HG02623 (cell line): ENCODE measurements around the gene CAMKMT.
A peak's percentile ranks its signal among the peaks of the same experiment; 100 is the strongest.
"Not testable (repeated sequence)": the region's sequence is repeated elsewhere in the genome, so short reads cannot be mapped to it uniquely, and the experiment has no call there.

Experiments used
- ATAC-seq: cut with Tn5 transposase; IDR thresholded peaks from one replicate; pipeline ENCODE4 v1.9.1; 2021; ENCODE audit warnings: moderate library complexity; ENCODE audit not compliant: unreplicated experiment

Gene CAMKMT

GRCh38 chr2:44360749-44361329 is 908 bp upstream of the CAMKMT start:
- peak; percentile 13 for ATAC-seq

GRCh38 chr2:44362207-44363015 is 664 bp downstream of the CAMKMT start:
- ATAC-seq = peak; percentile 7

- ATAC-seq = no peak
Measured at GRCh38 chr2:44364604-44365003, 2.9 kb downstream of the CAMKMT start.

- ATAC-seq = no peak
Measured at GRCh38 chr2:44367591-44367990, 5.8 kb downstream of the CAMKMT start.

- ATAC-seq = no peak
Measured at GRCh38 chr2:44369392-44369791, 7.6 kb downstream of the CAMKMT start.

- ATAC-seq = no peak
Measured at GRCh38 chr2:44371445-44371844, 9.7 kb downstream of the CAMKMT start.

- no peak for ATAC-seq
Measured at GRCh38 chr2:44372246-44372645, 10.5 kb downstream of the CAMKMT start.

GRCh38 chr2:44377486-44377885 is 15.7 kb downstream of the CAMKMT start:
- no peak for ATAC-seq

- not testable (repeated sequence) for ATAC-seq
Measured at GRCh38 chr2:44385226-44385625, 23.5 kb downstream of the CAMKMT start.

- no peak for ATAC-seq
Measured at GRCh38 chr2:44388877-44389276, 27.1 kb downstream of the CAMKMT start.

- no peak for ATAC-seq
Measured at GRCh38 chr2:44389895-44390294, 28.1 kb downstream of the CAMKMT start.

GRCh38 chr2:44392338-44392943 is 30.7 kb downstream of the CAMKMT start:
- no peak for ATAC-seq

GRCh38 chr2:44397447-44398175 is 35.9 kb downstream of the CAMKMT start:
- no peak for ATAC-seq

- ATAC-seq = no peak
Measured at GRCh38 chr2:44398243-44398897, 36.6 kb downstream of the CAMKMT start.

- no peak for ATAC-seq
Measured at GRCh38 chr2:44420725-44421124, 59.0 kb downstream of the CAMKMT start.

GRCh38 chr2:44424211-44424610 is 62.5 kb downstream of the CAMKMT start:
- ATAC-seq = no peak

- ATAC-seq = no peak
Measured at GRCh38 chr2:44429034-44429433, 67.3 kb downstream of the CAMKMT start.

- ATAC-seq = no peak
Measured at GRCh38 chr2:44430342-44430741, 68.6 kb downstream of the CAMKMT start.

- ATAC-seq = no peak
Measured at GRCh38 chr2:44433895-44434294, 72.1 kb downstream of the CAMKMT start.

- no peak for ATAC-seq
Measured at GRCh38 chr2:44441200-44441599, 79.5 kb downstream of the CAMKMT start.

GRCh38 chr2:44442019-44442418 is 80.3 kb downstream of the CAMKMT start:
- ATAC-seq = no peak
